SK-N-MC (cell line): ENCODE data around the gene SARNP.

Experiments used
- EZH2 ChIP-seq: fragments of 200-600 bp; sonication (generic); IDR thresholded peaks from one replicate; pipeline ENCODE4 v1.6.1; 2017; ENCODE audit warnings: antibody characterized with exemption
- FOXP2 ChIP-seq: optimal IDR thresholded peaks from 2 replicates; pipeline ENCODE3; 2011; ENCODE audit warnings: mild to moderate bottlenecking, moderate library complexity; ENCODE audit not compliant: insufficient read depth; ENCODE audit errors: extremely low read length, control extremely low read depth
- POLR2AphosphoS5 ChIP-seq: IDR thresholded peaks from 2 replicates; pipeline ENCODE4 v1.6.1; 2012; ENCODE audit warnings: mild to moderate bottlenecking, low read depth, low read length, borderline replicate concordance

DNA sequence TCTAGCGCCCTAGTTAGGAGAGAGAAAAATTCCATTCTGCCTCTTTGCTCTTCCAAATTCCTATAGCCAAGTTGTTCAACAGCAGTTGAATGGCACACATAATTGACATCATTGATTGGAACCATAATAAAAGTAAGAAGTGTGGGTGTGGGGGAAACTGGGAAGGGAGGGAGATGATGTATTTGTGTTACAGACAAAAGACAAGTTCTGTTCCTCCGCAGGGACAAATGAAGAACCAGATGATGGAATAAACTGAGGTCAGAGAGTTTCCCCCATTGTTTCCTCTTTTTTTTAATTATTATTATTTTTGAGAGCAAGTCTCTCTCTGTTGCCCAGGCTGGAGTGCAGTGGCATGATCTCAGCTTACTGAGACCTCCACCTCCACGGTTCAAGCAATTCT lies 39.7 kb downstream of the SARNP start:
- TF ChIP-seq EZH2, result no peak
- no peak for TF ChIP-seq POLR2AphosphoS5
- TF ChIP-seq FOXP2, result no peak
